BLaER1 treated with 17β-estradiol and CSF1 and Interleukin-3, amounts not matched to agents 10 nM and 100 nM (cell line): Measurements from ENCODE around the gene CORO1C.
"Not testable (repeated sequence)": the region's sequence is repeated elsewhere in the genome, so short reads cannot be mapped to it uniquely, and the experiment has no call there.

ENCODE experiments used
- H3K27ac ChIP-seq, 11 experiments: shearing (Covaris generic); formaldehyde crosslinking; 2 replicates each; pipeline ENCODE4 v1.8.1; 2022
- H3K27me3 ChIP-seq, 11 experiments: shearing (Covaris generic); formaldehyde crosslinking; 2 replicates each; pipeline ENCODE4 v1.8.1; 2022
- H3K36me3 ChIP-seq, 11 experiments: shearing (Covaris generic); formaldehyde crosslinking; 2 replicates each; pipeline ENCODE4 v1.8.1; 2022
- H3K4me1 ChIP-seq, 10 experiments: shearing (Covaris generic); formaldehyde crosslinking; 2 replicates each; pipeline ENCODE4 v1.8.1; 2022
- H3K4me2 ChIP-seq, 11 experiments: shearing (Covaris generic); formaldehyde crosslinking; 2 replicates each; pipeline ENCODE4 v1.8.1; 2022
- H3K4me3 ChIP-seq, 10 experiments: shearing (Covaris generic); formaldehyde crosslinking; 2 replicates each; pipeline ENCODE4 v1.8.1; 2022
- H3K9ac ChIP-seq, 11 experiments: shearing (Covaris generic); formaldehyde crosslinking; 2 replicates each; pipeline ENCODE4 v1.8.1; 2022
- H3K9me3 ChIP-seq, 11 experiments: shearing (Covaris generic); formaldehyde crosslinking; replicated peaks in 1 of 11; 2 replicates each; pipeline ENCODE4 v1.8.1; 2022
- H4K20me1 ChIP-seq, 11 experiments: shearing (Covaris generic); formaldehyde crosslinking; 2 replicates each; pipeline ENCODE4 v1.8.1; 2022
- Cebpa-rat ChIP-seq, 11 experiments: shearing (Covaris generic); IDR thresholded peaks; 2 replicates each; pipeline ENCODE4 v1.8.1; 2022

CORO1C gene

DNA sequence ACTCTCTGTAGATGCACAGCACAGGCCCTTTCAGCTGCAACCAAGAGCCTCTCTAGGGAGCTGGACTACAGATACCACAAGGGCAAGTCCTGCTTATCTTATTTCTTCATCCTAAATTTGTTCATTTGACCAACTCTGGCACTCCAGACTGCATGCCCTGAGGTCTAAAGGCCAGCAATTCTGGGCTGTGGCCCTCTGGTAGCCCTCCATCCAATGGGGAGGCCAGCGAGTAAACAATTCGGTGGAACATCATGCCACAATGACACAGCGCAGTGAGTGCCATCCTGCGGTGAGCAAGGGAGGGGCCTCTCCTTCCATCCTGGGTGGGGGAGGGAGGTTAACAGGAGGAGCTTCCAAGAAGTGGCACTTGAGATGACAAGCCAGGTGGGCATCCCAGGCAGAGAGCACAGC lies 97.0 kb downstream of the CORO1C start:
- peak overlapping the region; percentile 70 to 87 (median 78) for H3K9ac ChIP-seq
- H3K4me1 ChIP-seq = peaks cover 93 to 100% (median 100%) of the 10 kb centered on the region in 10 experiments
- H3K9me3 ChIP-seq = peaks cover 0 to 13% (median 7%) of the 10 kb centered on the region in 11 experiments; a peak in 12 of 22 replicates
- H3K4me2 ChIP-seq = peak overlapping the region; percentile 81 to 97 (median 93)
- H4K20me1 ChIP-seq = no peaks in the 10 kb centered on the region
- H3K4me3 ChIP-seq = peak overlapping the region in 8 of 10 experiments; percentile 6 to 57 (median 24); a peak in 9 of 20 replicates
- H3K36me3 ChIP-seq = no peaks in the 10 kb centered on the region; a peak in 1 of 22 replicates
- TF ChIP-seq Cebpa-rat (IDR thresholded peaks at IDR 0.05) = no peak
- no peaks in the 10 kb centered on the region for H3K27me3 ChIP-seq
- peak overlapping the region; percentile 79 to 96 (median 92) for H3K27ac ChIP-seq

DNA sequence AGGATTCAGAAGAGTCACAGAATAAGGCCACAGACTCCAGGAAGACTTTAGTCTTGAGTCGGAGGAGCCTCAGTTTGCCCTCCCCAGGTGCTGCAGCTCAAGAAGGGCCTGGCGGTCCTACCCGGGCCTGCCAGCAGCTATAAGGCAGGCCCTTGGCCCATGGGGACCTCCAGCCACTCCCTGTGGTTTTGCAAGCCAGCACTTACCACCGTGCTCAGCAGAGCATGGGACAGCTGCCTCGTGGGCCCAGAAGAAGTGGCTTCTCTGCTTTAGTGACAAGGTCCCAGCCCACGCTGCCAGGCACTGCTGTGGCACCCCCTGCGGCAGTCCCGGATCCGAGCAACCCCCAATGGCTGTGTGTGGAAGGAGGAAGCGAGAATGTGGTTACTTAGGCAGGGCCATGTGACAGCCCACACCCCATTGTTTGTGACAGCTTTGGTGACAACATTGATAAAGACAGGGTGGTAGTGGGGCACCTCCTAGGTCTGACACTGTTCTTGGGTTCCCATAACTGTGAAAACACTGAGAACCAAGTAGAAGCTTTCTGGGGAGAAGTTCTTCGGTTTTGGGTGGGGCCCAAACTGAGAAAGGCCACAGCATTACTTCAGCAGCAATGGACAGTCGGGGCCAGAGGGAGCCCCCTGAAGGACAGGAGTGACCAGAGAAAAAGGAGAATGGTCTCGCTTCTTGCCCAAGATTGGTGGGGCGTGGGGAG lies 97.6 kb downstream of the CORO1C start, which contains the start of gene SELPLG:
TSS of gene SELPLG (minus strand) at position 361 of the 715 bp plus-strand sequence. CDS start 9,587 bp downstream, outside the sequence.
- H3K9me3 ChIP-seq = peaks cover 0 to 13% (median 7%) of the 10 kb centered on the region in 11 experiments; a peak in 12 of 22 replicates
- no peaks in the 10 kb centered on the region for H4K20me1 ChIP-seq
- H3K4me1 ChIP-seq = peaks cover 91 to 100% (median 100%) of the 10 kb centered on the region in 10 experiments
- no peaks in the 10 kb centered on the region for H3K27me3 ChIP-seq
- peak within 1 kb of the TSS; percentile 79 to 96 (median 92) for H3K27ac ChIP-seq
- H3K4me3 ChIP-seq = peak within 1 kb of the TSS in 9 of 10 experiments; percentile 6 to 57 (median 34); a peak in 13 of 20 replicates
- peak within 1 kb of the TSS; percentile 81 to 97 (median 93) for H3K4me2 ChIP-seq
- H3K9ac ChIP-seq = peak within 1 kb of the TSS; percentile 70 to 87 (median 78)
- 0 out of 22 replicates have a peak, but pooled peaks of 1 of the 11 experiments have one; percentile 9 for TF ChIP-seq Cebpa-rat (IDR thresholded peaks at IDR 0.05)
- no peaks in the 10 kb centered on the region; a peak in 1 of 22 replicates for H3K36me3 ChIP-seq

DNA sequence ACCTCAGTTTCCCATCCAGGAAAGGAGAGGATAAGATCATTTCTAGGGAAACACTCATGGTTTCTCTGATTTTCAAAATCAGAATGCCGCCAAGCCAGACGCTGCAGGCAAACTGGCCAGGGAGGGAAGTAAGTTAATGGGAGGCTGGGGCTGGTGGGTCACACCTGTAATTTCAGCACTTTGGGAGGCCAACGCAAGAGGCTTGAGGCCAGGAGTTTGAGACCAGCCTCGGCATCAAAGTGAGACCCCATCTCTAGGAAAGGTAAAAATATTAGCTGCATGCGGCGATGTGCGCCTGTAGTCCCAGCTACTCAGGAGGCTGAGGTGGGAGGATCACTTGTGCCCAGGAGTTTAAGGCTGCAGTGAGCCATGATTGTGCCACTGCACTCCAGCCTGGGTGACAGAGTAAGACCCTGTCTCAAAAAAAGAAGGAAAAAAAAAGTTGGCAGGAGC lies 98.2 kb downstream of the CORO1C start:
- TF ChIP-seq Cebpa-rat (IDR thresholded peaks at IDR 0.05) = no peak
- H3K4me1 ChIP-seq = peaks cover 91 to 100% (median 100%) of the 10 kb centered on the region in 10 experiments
- peak overlapping the region; percentile 45 to 87 (median 78) for H3K9ac ChIP-seq

DNA sequence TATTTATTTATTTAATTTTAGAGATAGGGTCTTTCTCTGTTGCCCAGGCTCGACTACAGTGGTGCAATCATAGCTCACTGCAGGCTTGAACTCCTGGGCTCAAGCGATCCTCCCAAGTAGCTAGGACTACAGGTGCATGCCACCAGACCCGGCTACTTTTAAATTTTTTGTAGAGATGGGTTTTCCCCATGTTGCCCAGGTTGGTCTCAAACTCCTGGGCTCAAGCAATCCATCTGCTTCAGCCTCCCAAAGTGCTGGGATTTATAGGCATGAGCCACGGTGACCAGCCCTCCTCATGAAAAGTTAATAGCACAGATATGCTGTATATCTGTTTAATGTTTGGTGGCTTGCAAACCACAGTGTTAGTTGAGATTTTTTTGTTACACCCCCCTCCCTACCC lies 100.1 kb downstream of the CORO1C start:
- Histone ChIP-seq H3K9ac (peak overlapping the region in 3 of 11 experiments; percentile 80 to 86 (median 82); a peak in 3 of 22 replicates), H3K27ac (peak overlapping the region in 7 of 11 experiments; percentile 91 to 96 (median 95); a peak in 11 of 22 replicates), H3K9me3 (peaks cover 0 to 13% (median 7%) of the 10 kb centered on the region in 11 experiments; a peak in 12 of 22 replicates), H3K4me2 (peak overlapping the region in 10 of 11 experiments; percentile 76 to 97 (median 94); a peak in 17 of 22 replicates), H3K4me1 (peaks cover 79 to 100% (median 94%) of the 10 kb centered on the region in 10 experiments), H3K4me3 (peak overlapping the region in 3 of 10 experiments; percentile 38 to 46 (median 45); a peak in 2 of 20 replicates)
- not testable (repeated sequence) for H3K27me3 ChIP-seq, H4K20me1 ChIP-seq, H3K36me3 ChIP-seq

More for the DNA sequence above, 98.2 kb downstream of the CORO1C start:
- Histone ChIP-seq H3K4me3 (peak overlapping the region in 6 of 10 experiments; percentile 24 to 51 (median 42); a peak in 12 of 20 replicates), H3K27ac (peak overlapping the region; percentile 79 to 96 (median 92)), H3K4me2 (peak overlapping the region; percentile 81 to 97 (median 93)), H3K36me3 (no peaks in the 10 kb centered on the region; a peak in 1 of 22 replicates), H3K27me3 (no peaks in the 10 kb centered on the region), H3K9me3 (peaks cover 0 to 13% (median 7%) of the 10 kb centered on the region in 11 experiments; a peak in 12 of 22 replicates), H4K20me1 (no peaks in the 10 kb centered on the region)

DNA sequence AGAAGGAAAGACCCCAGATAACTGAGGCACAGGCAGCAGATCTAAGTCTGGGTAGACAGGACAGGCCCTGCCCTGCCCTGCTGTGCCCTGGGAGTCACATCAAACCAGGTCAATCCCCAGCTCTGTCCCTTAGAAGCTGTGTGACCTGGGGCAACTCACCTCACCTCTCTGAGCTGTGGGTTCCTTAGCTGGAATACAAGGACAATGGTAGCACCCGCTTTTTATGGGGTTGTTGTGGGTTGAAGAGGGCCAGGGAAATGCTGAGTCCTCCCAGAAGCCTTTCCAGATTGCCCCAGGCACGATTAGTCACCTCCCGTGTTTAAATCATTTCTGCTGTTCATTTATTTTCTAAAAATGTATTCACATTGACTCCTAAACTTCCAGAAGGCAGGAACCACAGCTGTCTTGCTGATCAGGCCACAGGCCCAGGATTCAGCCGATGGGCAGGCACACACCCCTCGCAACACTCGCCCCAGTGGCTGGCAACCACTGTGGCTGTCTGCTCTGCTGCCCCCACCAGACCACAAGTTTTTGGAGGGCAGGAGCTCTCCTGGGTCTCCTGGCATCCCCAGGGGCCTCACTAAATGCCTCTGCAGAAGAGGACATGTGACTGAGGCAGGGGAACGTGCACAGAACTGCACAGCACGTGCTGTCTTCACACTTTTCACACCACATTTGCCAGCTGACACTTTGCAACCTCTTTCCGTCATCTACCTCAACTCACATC lies 100.7 kb downstream of the CORO1C start:
- H3K9ac ChIP-seq = peak overlapping the region in 7 of 11 experiments; percentile 9 to 81 (median 77); a peak in 9 of 22 replicates
- H3K4me2 ChIP-seq = peak overlapping the region; percentile 11 to 97 (median 83); a peak in 21 of 22 replicates
- TF ChIP-seq Cebpa-rat (IDR thresholded peaks at IDR 0.05) = no peak
- H3K36me3 ChIP-seq = peaks cover 0 to 6% (median 0%) of the 10 kb centered on the region in 11 experiments; a peak in 2 of 22 replicates
- no peaks in the 10 kb centered on the region for H3K27me3 ChIP-seq
- peaks cover 0 to 13% (median 7%) of the 10 kb centered on the region in 11 experiments; a peak in 12 of 22 replicates for H3K9me3 ChIP-seq
- H4K20me1 ChIP-seq = no peaks in the 10 kb centered on the region
- no peak overlapping the region for H3K4me3 ChIP-seq
- peak overlapping the region in 7 of 11 experiments; percentile 5 to 96 (median 83); a peak in 12 of 22 replicates for H3K27ac ChIP-seq
- H3K4me1 ChIP-seq = peaks cover 72 to 100% (median 87%) of the 10 kb centered on the region in 10 experiments

DNA sequence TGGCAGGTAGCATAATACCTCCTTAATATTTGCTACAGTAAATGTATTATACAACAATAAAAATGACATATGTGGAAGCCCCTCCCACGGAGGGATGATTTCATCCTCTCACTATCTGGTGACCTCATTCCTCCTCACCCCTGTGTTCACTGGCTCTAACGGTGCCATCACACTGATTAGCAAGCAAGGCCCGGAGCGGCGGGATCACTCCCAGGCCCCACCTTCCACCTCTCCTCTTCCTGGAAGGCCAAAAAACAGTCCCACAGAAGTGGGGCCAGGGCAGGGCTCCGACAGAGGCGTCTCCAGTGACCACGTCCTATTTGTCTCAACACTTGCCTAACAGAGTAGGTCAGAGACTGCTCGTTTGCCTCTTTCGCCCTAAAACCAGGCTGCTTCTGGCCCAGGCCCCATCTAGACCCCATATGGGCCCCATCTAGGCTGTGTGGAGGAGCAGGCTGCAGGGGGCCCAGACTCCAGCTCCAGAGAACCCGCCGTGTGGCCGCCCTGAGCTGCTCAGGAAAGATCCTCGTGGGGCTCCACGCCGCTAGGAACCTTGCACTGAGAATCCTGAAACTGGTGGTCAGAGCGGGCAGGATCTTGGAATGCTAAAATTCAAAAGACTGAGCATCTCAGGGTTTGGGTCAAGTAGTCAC lies 101.4 kb downstream of the CORO1C start:
- TF ChIP-seq Cebpa-rat (IDR thresholded peaks at IDR 0.05) = no peak
- peaks cover 65 to 96% (median 80%) of the 10 kb centered on the region in 10 experiments for H3K4me1 ChIP-seq
- H3K27ac ChIP-seq = peak overlapping the region in 9 of 11 experiments; percentile 5 to 96 (median 80); a peak in 13 of 22 replicates
- peaks cover 0 to 13% (median 7%) of the 10 kb centered on the region in 11 experiments; a peak in 12 of 22 replicates for H3K9me3 ChIP-seq
- peak overlapping the region; percentile 67 to 97 (median 83); a peak in 21 of 22 replicates for H3K4me2 ChIP-seq
- peaks cover 0 to 11% (median 0%) of the 10 kb centered on the region in 11 experiments; a peak in 2 of 22 replicates for H3K36me3 ChIP-seq
- H3K4me3 ChIP-seq = peak overlapping the region in 4 of 10 experiments; percentile 46 to 66 (median 56); a peak in 4 of 20 replicates
- no peaks in the 10 kb centered on the region for H4K20me1 ChIP-seq
- peak overlapping the region in 7 of 11 experiments; percentile 9 to 81 (median 77); a peak in 8 of 22 replicates for H3K9ac ChIP-seq
- H3K27me3 ChIP-seq = no peaks in the 10 kb centered on the region

DNA sequence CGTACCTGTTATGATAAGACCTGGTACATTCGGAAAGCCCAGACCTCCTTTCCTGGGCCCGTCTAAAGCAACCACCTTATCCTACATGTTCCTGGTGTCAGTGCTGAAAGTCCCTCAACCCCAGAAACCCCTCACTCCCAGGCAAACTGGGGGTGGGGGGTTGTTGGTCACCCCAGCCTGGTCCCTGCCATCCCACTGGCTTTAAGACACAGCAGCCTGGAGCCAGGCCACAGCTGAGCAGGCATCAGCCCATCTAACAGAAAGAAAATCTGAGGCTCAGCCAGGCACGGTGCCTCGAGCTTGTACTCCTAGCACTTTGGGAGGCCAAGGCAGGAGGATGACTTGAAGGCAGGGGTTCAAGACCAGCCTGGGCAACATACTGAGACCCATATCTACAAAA lies 102.2 kb downstream of the CORO1C start:
- TF ChIP-seq Cebpa-rat (IDR thresholded peaks at IDR 0.05) = no peak
- peaks cover 0 to 12% (median 0%) of the 10 kb centered on the region in 11 experiments; a peak in 3 of 22 replicates for H3K36me3 ChIP-seq
- H3K27ac ChIP-seq = peak overlapping the region in 9 of 11 experiments; percentile 12 to 96 (median 80); a peak in 15 of 22 replicates
- no peaks in the 10 kb centered on the region for H3K27me3 ChIP-seq
- H3K9me3 ChIP-seq = peaks cover 0 to 13% (median 7%) of the 10 kb centered on the region in 11 experiments; a peak in 12 of 22 replicates
- H4K20me1 ChIP-seq = no peaks in the 10 kb centered on the region
- H3K4me1 ChIP-seq = peaks cover 57 to 88% (median 73%) of the 10 kb centered on the region in 10 experiments
- H3K9ac ChIP-seq = peak overlapping the region in 9 of 11 experiments; percentile 15 to 81 (median 77); a peak in 15 of 22 replicates
- H3K4me2 ChIP-seq = peak overlapping the region; percentile 67 to 97 (median 83)
- peak overlapping the region in 6 of 10 experiments; percentile 32 to 66 (median 52); a peak in 10 of 20 replicates for H3K4me3 ChIP-seq
